Inflammatory macrophage (primary cell): Measurements from ENCODE around the gene PLAAT3.
"Not testable (repeated sequence)": the region's sequence is repeated elsewhere in the genome, so short reads cannot be mapped to it uniquely, and the experiment has no call there.

ENCODE experiments used
- DNase-seq, 2 donors: peaks; one replicate each; pipeline ENCODE4 v3.0.0-alpha.2; 2020 to 2022

PLAAT3 gene

DNA sequence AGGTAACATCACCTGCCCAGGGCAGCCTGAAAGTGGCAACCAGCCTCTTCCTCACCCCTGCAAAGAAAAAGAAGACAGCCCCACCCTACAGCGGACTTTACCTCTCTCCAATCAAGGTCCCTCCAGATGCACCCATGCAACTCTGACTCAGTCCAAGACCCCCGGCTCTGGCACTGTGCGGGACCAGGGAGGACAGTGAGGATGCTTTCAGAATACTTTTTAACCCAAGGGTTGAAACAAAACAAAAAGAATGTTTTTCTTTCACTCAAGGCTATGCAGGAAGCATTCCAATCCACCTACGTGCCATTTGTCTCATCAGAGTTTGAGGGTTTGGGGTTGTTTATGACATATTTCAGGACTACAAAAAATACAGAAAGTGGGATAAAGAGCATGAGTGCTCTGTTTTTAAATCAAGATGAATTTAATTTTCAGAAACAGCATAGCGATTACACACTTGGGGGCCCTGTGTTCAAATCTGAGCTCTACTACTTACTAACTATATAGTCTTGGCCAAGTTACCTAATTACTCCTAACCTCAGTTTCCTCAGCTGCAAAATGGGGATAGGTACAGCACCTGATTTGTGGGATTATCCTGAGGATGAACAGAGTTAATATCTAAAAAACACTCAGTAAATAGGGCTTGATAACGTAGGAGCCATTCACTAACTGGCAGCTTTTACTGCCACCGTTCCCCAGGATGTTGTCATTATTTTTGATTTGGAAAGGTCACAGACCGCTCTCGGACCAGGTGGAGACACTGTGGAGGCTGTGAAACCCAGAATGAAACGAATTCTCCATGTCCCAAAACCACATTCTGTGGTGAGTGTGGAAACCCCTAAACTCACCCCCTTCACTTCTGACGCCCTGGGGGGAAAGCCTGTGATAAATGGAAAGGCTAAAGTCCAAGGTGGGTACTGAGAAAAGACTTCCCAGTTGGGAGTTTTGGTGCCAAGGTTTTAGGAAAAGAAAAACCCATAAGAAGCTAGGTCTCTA, 5.6 kb downstream of the PLAAT3 start:
- no peak for DNase-seq

DNA sequence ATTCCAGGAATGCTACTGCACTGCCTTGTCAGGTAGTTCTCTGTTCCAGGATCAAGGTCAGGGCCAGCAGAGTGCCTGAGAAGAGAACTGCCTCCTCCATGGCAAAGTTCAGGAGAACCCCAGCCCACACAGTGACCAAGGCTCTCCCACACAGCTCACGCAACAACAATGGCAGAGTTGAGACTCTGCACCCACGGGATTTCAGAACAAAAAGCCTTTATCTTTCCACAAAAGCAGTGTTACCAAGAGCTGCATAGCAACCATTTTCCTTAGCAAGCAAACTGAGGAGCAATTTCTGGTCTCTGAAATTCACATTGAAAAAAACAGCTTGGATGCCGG, 11.1 kb downstream of the PLAAT3 start:
- DNase-seq: peak; percentile 80 to 92

DNA sequence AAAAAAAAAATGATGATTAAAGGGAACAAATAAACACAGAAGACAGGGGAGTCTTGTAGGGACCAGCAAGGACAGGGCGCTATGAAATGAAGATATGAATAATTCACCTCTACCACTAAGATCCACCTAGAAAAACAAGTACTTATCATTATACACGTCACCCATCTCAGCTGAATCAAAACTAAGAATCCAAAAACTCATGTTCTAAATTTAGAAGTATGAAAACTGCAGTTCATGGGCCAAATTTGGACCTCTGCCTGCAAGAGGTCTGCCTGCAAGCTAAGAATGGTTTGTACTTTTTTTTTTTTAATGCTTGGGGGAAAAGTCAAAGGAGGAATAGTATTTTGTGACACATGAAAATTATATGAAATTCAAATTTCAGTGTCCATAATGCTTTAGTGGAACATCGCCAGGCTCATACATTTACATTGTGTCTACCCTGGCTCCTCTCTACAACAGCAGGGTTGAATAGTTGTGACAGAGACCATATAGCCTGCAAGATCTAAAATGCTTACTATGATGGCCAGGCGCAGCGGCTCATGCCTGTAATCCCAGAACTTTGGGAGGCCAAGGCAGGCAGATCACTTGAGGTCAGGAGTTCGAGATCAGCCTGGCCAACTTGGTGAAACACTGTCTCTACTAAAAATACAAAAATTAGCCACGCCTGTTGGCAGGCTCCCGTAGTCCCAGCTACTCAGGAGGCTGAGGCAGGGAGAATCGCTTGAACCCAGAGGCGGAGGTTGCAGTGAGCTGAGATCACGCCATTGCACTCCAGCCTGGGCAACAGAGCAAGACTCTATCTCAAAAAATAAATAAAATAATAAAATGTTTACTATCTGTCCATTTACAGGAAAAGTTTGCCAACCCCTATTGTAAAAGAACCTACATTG, 11.7 kb downstream of the PLAAT3 start:
- not testable (repeated sequence) for DNase-seq

DNA sequence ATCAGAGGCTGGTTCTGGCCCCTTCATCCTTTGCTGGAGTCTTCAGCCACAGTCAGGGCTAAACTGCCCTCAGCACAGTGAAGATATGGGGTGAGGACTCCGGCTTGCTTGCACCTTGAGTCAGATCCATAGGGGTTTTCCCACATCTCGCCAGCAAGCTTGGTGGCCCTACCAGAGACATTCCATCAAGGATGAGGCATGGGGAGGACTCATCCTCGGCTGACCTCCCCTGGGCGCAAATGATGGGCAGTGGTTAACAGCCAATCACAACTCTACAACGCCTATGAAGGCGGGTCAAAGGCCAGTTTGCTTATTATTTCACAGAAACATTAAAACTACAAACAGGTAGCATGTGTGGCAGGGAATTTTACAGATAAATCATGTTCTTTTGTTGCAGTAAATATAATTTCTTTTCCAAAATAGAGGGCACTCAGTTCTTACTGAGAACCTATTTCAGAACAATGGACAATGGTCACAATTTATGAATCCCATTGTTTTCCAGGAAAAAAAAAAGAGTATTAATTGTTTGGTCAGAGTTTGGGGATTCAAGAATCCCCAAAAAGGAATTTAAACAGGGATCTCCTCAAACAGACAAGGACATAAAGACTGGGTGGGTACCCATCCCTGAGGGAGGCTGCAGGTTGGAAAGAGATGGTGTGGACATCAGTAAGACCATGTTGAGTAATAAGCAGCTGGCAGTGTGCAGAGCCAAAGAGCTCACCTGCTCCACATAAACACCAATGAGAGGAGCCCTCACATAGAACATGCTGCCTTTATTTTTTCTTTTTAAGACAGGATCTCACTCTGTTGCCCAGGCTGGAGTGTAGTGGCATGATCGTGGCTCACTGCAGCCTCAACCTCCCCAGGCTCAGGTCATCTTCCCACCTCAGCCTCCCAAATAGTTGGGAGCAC, 14.8 kb downstream of the PLAAT3 start:
- DNase-seq: no peak

DNA sequence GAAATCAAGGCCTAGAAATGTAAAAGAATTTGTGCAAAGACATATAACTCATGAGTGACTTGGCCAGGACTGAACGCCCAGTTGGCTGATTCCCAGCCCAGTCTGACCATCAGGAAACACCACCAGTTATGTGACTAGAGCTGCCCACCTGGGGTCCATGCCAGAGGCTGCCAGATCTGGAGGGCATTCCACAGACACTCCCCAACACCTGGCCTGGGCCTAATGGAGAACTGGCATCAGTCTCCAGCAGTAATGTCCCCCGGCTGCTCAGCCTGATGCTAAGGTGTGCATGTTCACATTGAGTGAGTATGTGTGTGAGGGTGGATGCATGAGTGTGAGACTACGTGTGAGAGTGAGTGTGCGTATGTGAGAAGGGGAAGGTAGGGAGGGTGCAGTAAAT, 15.7 kb downstream of the PLAAT3 start:
- no peak for DNase-seq

DNA sequence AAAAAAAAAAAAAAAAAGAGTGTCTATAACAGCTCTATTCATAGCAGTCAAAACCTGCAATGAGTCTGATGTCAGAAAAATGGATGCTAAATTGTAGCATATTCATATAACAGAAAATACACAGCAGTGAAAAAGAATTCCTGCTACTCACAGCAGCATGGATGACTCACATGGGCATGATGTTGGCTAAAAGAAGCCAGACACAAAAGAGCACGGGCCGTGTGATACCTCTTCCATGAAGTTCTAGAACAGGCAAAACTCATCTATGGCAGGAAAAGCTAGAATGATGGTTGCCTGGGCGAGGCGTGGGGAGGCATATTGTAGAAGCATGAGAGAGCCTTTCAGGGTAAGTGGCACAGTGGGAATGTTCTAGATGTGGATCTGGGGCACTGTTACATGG, 18.9 kb downstream of the PLAAT3 start:
- peak in 1 of 2 donors; percentile 67 for DNase-seq

DNA sequence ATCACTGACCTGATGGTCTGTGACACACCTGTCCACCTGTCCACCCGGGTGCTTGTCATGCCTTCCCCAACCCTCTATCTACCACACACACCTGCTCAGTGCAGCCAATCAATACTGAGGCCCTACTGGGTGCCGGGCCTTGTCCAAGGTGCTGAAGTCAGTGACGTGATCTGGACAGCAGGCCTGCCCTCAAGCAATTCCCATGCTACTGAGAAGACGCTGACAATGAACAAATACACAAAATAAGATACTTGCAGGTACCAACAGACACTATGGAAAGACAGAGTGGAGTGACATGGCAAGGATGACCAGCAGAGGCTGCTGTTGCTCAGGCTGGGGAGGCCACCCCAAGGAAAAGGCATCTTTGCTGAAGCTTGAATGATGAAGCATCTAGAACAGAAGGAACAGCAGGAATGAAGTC, 21.2 kb downstream of the PLAAT3 start:
- peak; percentile 57 to 58 for DNase-seq

DNA sequence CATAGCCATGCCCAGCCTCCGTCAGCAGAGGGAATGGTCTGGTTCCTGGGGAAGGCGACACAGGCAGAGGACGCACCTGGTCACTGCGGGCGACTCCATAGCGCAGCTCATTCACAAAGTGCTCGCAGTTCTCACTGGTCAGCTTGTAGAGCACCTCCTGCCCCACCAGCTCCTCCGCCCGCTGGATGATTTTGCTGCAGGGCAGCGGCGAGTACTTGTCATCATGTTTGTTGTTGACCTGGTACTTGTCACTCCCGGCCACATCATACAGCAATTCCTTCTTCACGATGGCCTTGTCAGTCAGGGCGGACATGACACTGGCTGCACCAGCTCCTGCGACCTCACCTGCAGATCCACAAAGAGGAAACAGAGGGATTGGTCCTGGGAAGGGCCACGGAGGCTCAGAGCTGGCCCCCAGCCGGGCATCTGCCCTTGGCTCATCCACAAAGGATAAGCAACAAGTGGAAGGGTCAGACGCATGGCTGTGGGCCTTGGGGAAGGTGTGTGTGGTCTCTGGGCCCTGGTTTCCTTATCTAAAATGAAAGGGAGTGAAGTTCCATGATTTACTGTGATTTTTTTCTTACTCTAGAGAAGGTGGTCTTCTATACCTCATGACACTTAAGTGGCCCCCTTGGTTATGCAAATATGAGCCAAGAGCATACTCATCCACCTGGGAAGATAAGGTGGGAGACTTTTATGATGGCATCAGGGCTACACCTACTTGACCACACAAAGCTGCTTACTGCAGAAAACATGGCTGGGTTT, 24.0 kb downstream of the PLAAT3 start:
- no peak for DNase-seq

DNA sequence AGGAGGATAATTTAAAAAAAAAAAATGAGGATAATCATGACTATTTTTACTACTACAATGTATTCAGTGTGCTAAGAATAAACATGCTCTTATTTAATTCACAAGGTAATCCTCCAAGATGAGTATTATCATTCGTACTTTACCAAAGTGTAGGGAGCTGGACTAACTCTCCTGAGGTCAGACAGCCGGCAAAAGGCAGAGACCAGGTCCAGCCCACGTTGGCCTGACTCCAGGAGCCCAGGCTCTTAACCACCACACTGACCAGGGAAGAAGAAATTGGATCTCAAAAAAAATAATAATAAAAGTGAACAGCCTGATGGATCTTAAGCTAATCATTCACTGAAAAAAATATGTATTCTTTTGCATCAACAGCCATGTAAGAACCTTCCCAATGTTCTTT, 25.2 kb downstream of the PLAAT3 start:
- DNase-seq: no peak

DNA sequence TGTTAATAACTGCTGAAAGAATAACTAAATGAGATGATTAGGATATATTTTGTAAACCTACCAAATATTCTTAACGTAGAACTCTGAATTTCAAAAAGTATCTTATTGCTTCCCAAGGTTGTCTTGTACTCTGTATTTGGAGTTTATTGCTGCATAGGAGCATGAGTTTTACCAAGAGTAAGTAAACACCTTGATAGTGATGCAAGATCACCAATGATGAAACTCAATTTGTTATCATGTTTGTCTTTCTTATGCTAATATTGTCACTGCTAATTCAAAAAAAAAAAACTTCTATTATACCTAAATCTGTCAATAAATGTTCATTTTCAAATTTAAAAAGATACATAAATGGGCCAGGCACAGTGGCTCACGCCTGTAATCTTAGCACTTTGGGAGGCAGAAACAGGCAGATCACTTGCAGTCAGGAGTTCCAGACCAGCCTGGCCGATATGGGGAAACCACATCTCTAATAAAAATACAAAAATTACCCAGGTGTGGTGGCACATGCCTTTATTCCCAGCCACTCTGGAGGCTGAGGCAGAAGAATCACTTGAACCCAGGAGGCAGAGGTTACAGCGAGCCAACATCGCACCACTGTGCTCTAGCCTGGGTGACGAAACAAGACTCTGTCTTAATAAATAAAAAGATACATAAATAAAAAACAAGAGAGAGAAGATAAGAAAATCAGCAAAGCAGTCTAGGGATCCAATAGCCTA, 27.6 kb downstream of the PLAAT3 start:
- no peak for DNase-seq

DNA sequence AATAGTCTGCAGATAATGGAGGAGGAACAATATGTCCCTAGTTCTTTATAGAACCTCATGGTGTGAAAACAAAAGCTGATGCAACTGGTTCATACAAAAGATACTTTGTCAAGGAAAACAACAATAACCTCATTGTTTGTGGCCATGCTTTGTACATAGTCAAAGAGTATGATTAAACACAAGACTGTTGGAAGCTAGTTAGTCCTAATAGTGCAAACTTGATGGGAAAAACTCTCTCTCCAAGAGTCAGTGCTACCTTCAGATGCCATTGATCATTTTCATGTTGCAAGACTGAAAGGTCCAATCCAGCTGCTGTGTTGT, 30.9 kb downstream of the PLAAT3 start:
- DNase-seq: no peak

DNA sequence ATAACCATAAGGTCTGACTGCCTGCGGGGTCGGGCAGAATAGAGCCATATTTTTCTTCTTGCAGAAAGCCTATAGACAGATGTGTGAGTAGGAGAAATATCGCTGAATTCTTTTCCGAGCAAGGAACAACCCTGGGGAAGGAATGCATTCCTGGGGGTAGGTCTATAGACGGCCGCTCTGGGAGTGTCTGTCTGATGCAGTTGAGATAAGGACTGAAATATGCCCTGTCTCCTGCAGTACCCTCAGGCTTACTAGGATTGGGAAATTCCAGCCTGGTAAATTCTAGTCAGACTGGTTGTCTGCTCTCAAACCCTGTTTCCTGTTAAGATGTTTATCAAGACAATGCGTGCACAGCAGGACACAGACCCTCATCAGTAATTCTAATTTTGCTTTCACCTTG, 33.0 kb downstream of the PLAAT3 start:
- DNase-seq: not testable (repeated sequence)

DNA sequence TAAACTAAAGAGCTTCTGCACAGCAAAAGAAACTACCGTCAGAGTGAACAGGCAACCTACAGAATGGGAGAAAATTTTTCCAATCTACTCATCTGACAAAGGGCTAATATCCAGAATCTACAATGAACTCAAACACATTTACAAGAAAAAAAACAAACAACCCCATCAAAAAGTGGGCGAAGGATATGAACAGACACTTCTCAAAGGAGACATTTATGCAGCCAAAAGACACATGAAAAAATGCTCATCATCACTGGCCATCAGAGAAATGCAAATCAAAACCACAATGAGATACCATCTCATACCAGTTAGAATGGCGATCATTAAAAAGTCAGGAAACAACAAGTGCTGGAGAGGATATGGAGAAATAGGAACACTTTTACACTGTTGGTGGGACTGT, 35.4 kb downstream of the PLAAT3 start:
- DNase-seq: not testable (repeated sequence)

DNA sequence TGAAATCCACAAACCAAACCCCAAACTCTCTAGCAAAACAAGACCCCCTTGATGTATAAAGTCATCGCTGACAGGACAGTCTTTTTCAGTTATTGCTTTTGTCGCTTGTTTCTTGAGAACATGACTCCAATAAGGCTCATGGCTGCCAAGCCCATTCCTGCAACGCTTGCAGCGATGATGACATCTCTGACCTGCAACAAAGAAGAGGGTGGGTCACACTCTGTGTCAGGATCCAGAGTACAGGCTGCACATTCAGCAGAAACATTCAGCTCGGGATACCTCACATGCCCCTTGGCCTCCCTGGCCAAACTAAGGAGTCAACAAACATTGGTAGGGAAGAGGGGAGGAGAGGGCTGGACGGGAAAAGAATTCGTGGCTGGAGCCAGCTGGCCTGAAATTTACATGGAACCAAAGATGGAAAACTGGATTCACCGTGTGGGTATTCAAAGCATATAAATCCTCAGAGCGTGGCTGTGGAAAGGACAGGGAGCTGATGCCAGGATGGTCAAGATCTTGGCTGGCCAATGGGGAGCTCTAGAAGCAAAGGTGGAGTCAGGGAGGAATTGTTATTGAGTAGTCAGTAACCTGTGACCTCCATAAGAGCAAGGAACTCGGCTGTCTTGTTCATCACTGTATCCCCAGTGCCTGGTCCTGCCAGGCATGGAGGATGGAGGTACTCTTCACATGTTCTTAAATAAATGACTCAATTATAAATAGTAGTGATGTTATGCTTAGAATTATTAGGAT, 39.2 kb downstream of the PLAAT3 start:
- DNase-seq: no peak

DNA sequence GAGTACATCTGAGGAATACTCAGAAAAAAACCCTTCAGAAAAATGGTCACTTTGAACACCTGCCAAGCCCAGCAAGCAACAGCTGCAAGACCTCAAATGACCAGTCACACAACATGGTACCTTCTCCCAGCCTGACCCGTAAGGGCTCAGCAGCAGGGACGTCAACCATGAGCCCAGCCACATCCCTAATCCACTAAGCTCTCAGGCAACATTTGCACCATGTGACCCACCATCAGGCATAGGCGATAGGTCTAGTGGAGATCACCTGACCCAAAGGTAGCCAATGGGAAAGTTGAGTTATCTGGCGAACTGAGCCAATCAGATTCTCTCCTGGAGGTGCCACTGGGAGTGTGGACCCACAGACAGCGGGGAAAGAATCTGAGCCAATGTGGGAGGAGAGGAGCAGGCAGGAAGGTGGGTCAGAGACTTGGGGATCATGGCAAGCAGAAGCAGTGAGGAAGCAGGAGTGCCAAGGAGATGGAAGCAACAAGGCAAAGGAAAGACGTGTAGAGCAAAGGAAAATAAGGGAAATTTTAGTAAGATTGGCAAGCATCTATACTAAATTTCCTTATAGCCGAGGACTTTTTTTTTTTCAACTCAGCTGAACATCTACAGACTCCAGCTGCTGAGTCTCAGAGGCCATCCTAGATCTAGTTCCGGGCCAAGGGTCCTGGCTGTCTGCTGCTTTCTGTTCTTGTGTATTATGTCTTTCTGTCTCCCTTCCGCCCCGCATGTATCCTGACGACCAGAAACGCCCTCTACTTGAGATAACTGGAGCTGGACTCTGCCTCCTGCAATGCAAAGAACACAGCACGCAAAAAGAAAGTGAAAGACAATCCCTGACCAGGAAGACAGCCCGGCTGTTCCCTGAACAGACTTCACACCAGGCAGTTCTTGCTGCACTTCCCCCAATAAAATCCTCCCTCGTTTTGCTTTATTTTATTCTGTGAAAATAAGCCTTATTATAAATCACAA, 40.1 kb downstream of the PLAAT3 start:
- peak; percentile 66 to 70 for DNase-seq

DNA sequence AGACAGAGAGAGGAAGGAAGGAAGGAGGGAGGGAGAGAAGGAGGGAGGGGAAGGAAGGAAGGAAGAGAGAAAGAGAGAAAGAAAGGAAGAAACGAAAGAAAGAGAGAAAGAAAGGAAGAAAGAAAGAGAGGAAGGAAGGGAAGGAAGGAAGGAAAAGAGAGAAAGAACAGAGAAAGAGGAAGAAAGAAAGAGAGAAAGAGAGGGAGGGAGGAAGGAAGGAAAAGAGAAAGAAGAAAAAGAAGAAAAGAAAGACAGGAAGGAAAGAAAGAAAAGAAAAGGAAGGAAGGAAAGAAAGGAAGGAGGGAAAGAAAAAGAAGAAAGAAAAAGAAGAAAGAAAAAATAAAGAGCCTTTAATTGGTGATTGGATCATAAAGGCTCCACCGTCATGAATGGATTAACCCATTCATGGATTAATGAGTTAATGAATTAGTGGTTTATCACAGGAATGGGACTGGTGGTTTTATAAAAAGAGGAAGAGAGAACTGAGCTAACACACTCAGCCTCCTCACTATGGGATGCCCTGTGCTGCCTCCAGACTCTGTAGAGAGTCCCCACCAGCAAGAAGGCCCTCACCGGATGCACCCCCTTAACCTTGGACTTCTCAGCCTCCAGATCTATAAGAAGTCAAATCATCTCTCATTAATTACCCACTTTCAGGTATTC, 42.1 kb downstream of the PLAAT3 start:
- peak in 1 of 2 donors; percentile 10 for DNase-seq

DNA sequence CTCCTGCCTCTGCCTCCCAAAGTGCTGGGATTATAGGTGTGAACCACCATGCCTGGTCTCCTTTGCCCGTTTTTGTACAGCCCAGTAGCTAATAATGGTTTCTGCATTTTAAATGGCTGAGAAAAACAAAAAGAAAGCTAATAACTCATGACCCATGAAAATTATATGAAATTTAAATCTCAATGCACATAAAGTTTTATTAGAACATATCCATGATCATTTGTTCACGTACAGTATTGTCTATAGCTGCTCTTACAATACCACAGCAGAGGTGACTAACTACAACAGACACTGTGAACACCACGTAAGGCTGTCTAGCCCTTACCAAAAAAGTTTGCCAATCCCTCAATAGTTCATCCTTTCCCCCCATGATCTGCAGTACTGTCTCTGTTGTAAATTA, 44.7 kb downstream of the PLAAT3 start:
- DNase-seq: no peak

DNA sequence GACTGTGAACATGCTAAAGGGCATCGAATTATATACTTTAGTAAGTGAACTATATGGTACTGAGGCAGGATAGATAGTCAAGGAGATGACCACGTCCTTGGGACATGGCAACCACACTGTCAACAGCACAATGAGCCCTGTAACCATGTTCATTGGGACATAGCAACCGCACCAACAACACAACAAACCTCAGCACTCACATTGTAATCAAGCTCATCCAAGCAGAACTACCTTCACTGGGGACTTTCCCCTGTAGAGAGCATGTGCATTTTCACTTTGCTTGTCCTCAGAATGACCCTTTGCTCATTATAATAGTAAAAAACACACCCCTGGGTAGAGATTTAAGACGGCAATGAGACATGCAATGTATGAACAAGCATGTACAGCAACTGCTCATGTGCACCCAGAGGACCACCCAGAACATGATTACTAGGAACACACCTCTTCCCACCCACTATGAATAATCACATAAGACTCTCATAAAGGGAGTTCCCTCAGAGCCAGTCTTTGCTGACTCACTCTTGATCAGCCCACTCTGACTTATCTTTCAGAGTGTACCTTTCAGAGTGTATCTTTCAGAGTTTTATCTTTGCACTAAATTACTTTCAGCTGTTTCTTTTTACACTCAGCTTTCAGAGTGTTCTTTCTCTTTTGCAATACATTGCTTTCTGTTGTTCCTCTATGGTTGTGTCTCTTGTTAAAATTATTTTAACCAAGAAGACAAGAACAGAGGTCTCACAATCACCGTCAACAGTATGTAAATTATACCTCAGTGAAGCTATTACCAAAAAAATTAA, 47.0 kb downstream of the PLAAT3 start:
- peak; percentile 80 to 84 for DNase-seq
